HG03521 (cell line): ENCODE results near the gene LRRC9.
"Not testable (repeated sequence)": the region's sequence is repeated elsewhere in the genome, so short reads cannot be mapped to it uniquely, and the experiment has no call there.

ENCODE experiments used
- ATAC-seq: cut with Tn5 transposase; IDR thresholded peaks from one replicate; pipeline ENCODE4 v1.9.1; 2021; ENCODE audit warnings: mild to moderate bottlenecking, moderate library complexity; ENCODE audit not compliant: unreplicated experiment

The LRRC9 gene

GRCh38 chr14:60058087-60058486, 138.1 kb downstream of the LRRC9 start:
- ATAC-seq = no peak

GRCh38 chr14:60061371-60061770, 141.4 kb downstream of the LRRC9 start:
- no peak for ATAC-seq

GRCh38 chr14:60064491-60065072, 144.6 kb downstream of the LRRC9 start:
- no peak for ATAC-seq

GRCh38 chr14:60067882-60068281, 147.9 kb downstream of the LRRC9 start:
- ATAC-seq = no peak

- no peak for ATAC-seq
These were observed 159.8 kb downstream of the LRRC9 start for GRCh38 chr14:60079723-60080122.

- ATAC-seq = no peak
These were observed 165.1 kb downstream of the LRRC9 start for GRCh38 chr14:60085085-60085484.

- ATAC-seq = no peak
These were observed 165.7 kb downstream of the LRRC9 start for GRCh38 chr14:60085693-60086092.

GRCh38 chr14:60087668-60088067, 167.7 kb downstream of the LRRC9 start:
- no peak for ATAC-seq

- no peak for ATAC-seq
These were observed 169.3 kb downstream of the LRRC9 start for GRCh38 chr14:60089221-60089620.

GRCh38 chr14:60090864-60091519, 171.0 kb downstream of the LRRC9 start:
- ATAC-seq = no peak

- ATAC-seq = peak; percentile 95
These were observed 171.9 kb downstream of the LRRC9 start, which contains the start of gene PCNX4 for GRCh38 chr14:60091550-60092525. PCNX4 (plus strand) TSS chr14:60091923; CDS start chr14:60107639, 15,716 bp downstream.

- ATAC-seq = no peak
These were observed 172.6 kb downstream of the LRRC9 start for GRCh38 chr14:60092526-60092920.

GRCh38 chr14:60093080-60093479, 173.1 kb downstream of the LRRC9 start:
- ATAC-seq = no peak

- no peak for ATAC-seq
These were observed 173.7 kb downstream of the LRRC9 start for GRCh38 chr14:60093606-60094005.

- no peak for ATAC-seq
These were observed 174.5 kb downstream of the LRRC9 start for GRCh38 chr14:60094306-60094897.

GRCh38 chr14:60095231-60095630, 175.3 kb downstream of the LRRC9 start:
- ATAC-seq = no peak

- no peak for ATAC-seq
These were observed 176.0 kb downstream of the LRRC9 start for GRCh38 chr14:60095781-60096450.

- no peak for ATAC-seq
These were observed 178.0 kb downstream of the LRRC9 start for GRCh38 chr14:60097974-60098373.

GRCh38 chr14:60099855-60100254, 179.9 kb downstream of the LRRC9 start:
- not testable (repeated sequence) for ATAC-seq

GRCh38 chr14:60101786-60102185, 181.8 kb downstream of the LRRC9 start:
- no peak for ATAC-seq

GRCh38 chr14:60102389-60102788, 182.4 kb downstream of the LRRC9 start:
- ATAC-seq = no peak
